A673 (cell line): ENCODE results near the gene TNFRSF6B. TPM values are rescaled to one million over a fixed set of nuclear protein-coding genes. Genes with fewer than 3 reads are reported as not detected.

Source experiments
- BruUV-seq: library from RNA; stranded (reverse); fragments of 400-500 nt; replicated peaks from 2 replicates; lab custom pipeline; 2021; lab: Mats Ljungman, UMichigan
- CTCF ChIA-PET: fragments of 300-600 bp; sonication (Branson Sonifier 250); formaldehyde crosslinking; loops from one replicate; lab custom pipeline; 2022; ENCODE audit warnings: antibody characterized with exemption; lab: Charles Lee
- POLR2A ChIA-PET: fragments of 300-600 bp; sonication (Branson Sonifier 250); formaldehyde crosslinking; loops from one replicate; lab custom pipeline; 2022; ENCODE audit warnings: antibody characterized with exemption; ENCODE audit not compliant: low non-redundant PET; lab: Charles Lee
- DNase-seq: peaks from one replicate; pipeline ENCODE4 v3.0.0-alpha.2; 2015; ENCODE audit warnings: low spot score
- H3K27ac ChIP-seq: fragments of 200-600 bp; sonication (generic); 2 replicates; pipeline ENCODE4 v1.5.1; 2016; ENCODE audit warnings: mixed run types, low read depth, mild to moderate bottlenecking, mixed read lengths, antibody characterized with exemption, low read length; ENCODE audit not compliant: poor library complexity, severe bottlenecking
- H3K27me3 ChIP-seq: fragments of 200-600 bp; sonication (generic); replicated peaks from 2 replicates; pipeline ENCODE4 v1.6.1; 2017; ENCODE audit warnings: mixed run types, low read depth, mild to moderate bottlenecking, mixed read lengths, antibody characterized with exemption, low read length; ENCODE audit not compliant: insufficient read depth, poor library complexity
- H3K36me3 ChIP-seq: fragments of 200-600 bp; sonication (generic); 2 replicates; pipeline ENCODE4 v1.6.1; 2016; ENCODE audit warnings: mixed run types, mild to moderate bottlenecking, mixed read lengths, antibody characterized with exemption, low read length; ENCODE audit not compliant: insufficient read depth, poor library complexity, severe bottlenecking
- H3K4me1 ChIP-seq: fragments of 200-600 bp; sonication (generic); 2 replicates; pipeline ENCODE4 v1.6.1; 2017; ENCODE audit warnings: mixed run types, mild to moderate bottlenecking, mixed read lengths, antibody characterized with exemption, low read length; ENCODE audit not compliant: insufficient read depth, poor library complexity, severe bottlenecking
- H3K4me3 ChIP-seq: fragments of 200-600 bp; sonication (generic); 2 replicates; pipeline ENCODE4 v1.5.1; 2016; ENCODE audit warnings: low read depth, mixed run types, mild to moderate bottlenecking, mixed read lengths, low read length; ENCODE audit not compliant: poor library complexity, severe bottlenecking
- H3K9me3 ChIP-seq: fragments of 200-600 bp; sonication (generic); 2 replicates; pipeline ENCODE4 v1.6.1; 2016; ENCODE audit warnings: mixed run types, low read depth, mild to moderate bottlenecking, mixed read lengths, antibody characterized with exemption, low read length; ENCODE audit not compliant: poor library complexity, severe bottlenecking
- CTCF ChIP-seq: fragments of 300-800, 200-600 bp; sonication (generic); conservative IDR thresholded peaks from 2 replicates; pipeline ENCODE4 v1.5.1; 2017; ENCODE audit warnings: low read depth, mild to moderate bottlenecking, antibody characterized with exemption, low read length, moderate library complexity, mixed read lengths
- EZH2 ChIP-seq: fragments of 200-600 bp; sonication (generic); IDR thresholded peaks from 2 replicates; pipeline ENCODE4 v1.6.1; 2017; ENCODE audit warnings: borderline replicate concordance, low read depth, mild to moderate bottlenecking, mixed read lengths, antibody characterized with exemption, low read length; ENCODE audit not compliant: poor library complexity, severe bottlenecking
- intact Hi-C: fragments of 100-400 bp; cut with micrococcal nuclease; formaldehyde crosslinking; loops from one replicate; pipeline ENCODE4 v1.10.0; 2022; ENCODE audit not compliant: unreplicated experiment
- total RNA-seq: library from RNA; stranded (reverse); gene quantifications from 2 replicates; pipeline ENCODE4 v1.2.3, GENCODE V29; 2021

The TNFRSF6B gene
- total RNA-seq, 1 experiment from 2014 or later, result not detected

- CTCF ChIA-PET, result no interaction called here
These were observed 3.2 kb downstream of the TNFRSF6B start for GRCh38 chr20:63699466-63700198.

GRCh38 chr20:63700199-63701050 is 4.0 kb downstream of the TNFRSF6B start:
- CTCF ChIA-PET, result no interaction called here
- Histone ChIP-seq H3K36me3 (peaks cover 12% of the 10 kb centered on the region), H3K9me3 (no peaks in the 10 kb centered on the region), H3K4me3 (no peak overlapping the region), H3K4me1 (peaks cover 16% of the 10 kb centered on the region), H3K27me3 (no peaks in the 10 kb centered on the region), H3K27ac (no peak overlapping the region)
- intact Hi-C loops, result no loop called here
- DNase-seq, result no peak
- POLR2A ChIA-PET, result no interaction called here
- BruUV-seq, result no TSS peak
- TF ChIP-seq EZH2, result no peak
- TF ChIP-seq CTCF, result no peak

More at GRCh38 chr20:63699466-63700198, 3.2 kb downstream of the TNFRSF6B start:
- H3K27ac ChIP-seq, result peak overlapping the region; percentile 65
- POLR2A ChIA-PET, result no interaction called here
- peaks cover 7% of the 10 kb centered on the region for H3K36me3 ChIP-seq
- TF ChIP-seq CTCF, result no peak
- TF ChIP-seq EZH2, result no peak
- peaks cover 16% of the 10 kb centered on the region for H3K4me1 ChIP-seq
- no peaks in the 10 kb centered on the region for H3K9me3 ChIP-seq
- no peaks in the 10 kb centered on the region for H3K27me3 ChIP-seq
- H3K4me3 ChIP-seq, result no peak overlapping the region
- no peak for DNase-seq
- intact Hi-C loops, result no loop called here
- TSS peak; percentile 51 for BruUV-seq

GRCh38 chr20:63701051-63701328 is 4.5 kb downstream of the TNFRSF6B start:
- TF ChIP-seq EZH2, result no peak
- TF ChIP-seq CTCF, result no peak
- H3K4me1 ChIP-seq, result peaks cover 16% of the 10 kb centered on the region
- ChIA-PET CTCF (no interaction called here), POLR2A (interaction anchor here (0.8 kb wide), 1 partner anchor 13 kb away, joined by 28 read pairs; no protein-coding TSS in a partner anchor)
- H3K27ac ChIP-seq, result no peak overlapping the region
- H3K4me3 ChIP-seq, result no peak overlapping the region
- no TSS peak for BruUV-seq
- no peaks in the 10 kb centered on the region for H3K9me3 ChIP-seq
- H3K36me3 ChIP-seq, result peaks cover 15% of the 10 kb centered on the region
- no peaks in the 10 kb centered on the region for H3K27me3 ChIP-seq
- no peak for DNase-seq
- intact Hi-C loops, result no loop called here
